SU-DHL-6 (cell line): Measurements from ENCODE around the gene TCF12.

Experiments used
- EZH2phosphoT487 ChIP-seq: fragments of 200-600 bp; sonication (generic), shearing (Covaris generic); conservative IDR thresholded peaks from 2 replicates; pipeline ENCODE4 v1.6.1; 2018; ENCODE audit warnings: mild to moderate bottlenecking, antibody characterized with exemption, low read length, moderate library complexity, mixed read lengths
- TF ChIP-seq, protein P1 (sequence below): fragments of 200-600 bp; sonication (generic); IDR thresholded peaks from one replicate; pipeline ENCODE4 v1.5.1; 2017; ENCODE audit warnings: antibody characterized with exemption, mild to moderate bottlenecking, low read length, moderate library complexity; ENCODE audit not compliant: insufficient read depth, poor library complexity, severe bottlenecking

DNA sequence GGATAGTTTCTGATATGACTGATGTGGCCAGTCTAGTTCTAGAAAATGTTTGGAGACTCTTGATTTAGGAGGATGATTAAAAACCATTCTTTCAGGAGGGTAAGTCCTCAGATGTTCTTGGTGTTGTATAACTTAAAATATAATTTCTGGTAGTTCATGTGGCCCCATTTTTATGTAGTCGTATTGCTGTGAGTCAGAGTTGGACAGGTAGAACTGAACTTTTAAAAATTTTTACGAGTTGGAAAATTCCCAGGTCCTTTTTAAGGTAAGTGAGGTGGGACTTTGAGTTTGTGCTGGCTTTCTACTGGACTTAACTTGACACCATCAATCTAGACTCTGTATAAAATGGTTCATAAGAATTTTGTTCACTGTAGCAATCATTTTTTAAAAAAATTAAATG, 92.3 kb downstream of the TCF12 start:
- TF ChIP-seq, protein P1, sequence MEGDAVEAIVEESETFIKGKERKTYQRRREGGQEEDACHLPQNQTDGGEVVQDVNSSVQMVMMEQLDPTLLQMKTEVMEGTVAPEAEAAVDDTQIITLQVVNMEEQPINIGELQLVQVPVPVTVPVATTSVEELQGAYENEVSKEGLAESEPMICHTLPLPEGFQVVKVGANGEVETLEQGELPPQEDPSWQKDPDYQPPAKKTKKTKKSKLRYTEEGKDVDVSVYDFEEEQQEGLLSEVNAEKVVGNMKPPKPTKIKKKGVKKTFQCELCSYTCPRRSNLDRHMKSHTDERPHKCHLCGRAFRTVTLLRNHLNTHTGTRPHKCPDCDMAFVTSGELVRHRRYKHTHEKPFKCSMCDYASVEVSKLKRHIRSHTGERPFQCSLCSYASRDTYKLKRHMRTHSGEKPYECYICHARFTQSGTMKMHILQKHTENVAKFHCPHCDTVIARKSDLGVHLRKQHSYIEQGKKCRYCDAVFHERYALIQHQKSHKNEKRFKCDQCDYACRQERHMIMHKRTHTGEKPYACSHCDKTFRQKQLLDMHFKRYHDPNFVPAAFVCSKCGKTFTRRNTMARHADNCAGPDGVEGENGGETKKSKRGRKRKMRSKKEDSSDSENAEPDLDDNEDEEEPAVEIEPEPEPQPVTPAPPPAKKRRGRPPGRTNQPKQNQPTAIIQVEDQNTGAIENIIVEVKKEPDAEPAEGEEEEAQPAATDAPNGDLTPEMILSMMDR = no peak
- TF ChIP-seq EZH2phosphoT487 = no peak
